GM12878 (cell line): ENCODE data around the gene HSD11B1L. TPM values are rescaled to one million over a fixed set of nuclear protein-coding genes. Genes with fewer than 3 reads are reported as not detected.

ENCODE experiments used
- ATAC-seq: fragments of 200-7000 bp; cut with Tn5 transposase; 3 replicates; pipeline ENCODE4 v1.9.1; 2020; ENCODE audit warnings: mild to moderate bottlenecking, moderate library complexity
- BruUV-seq: library from RNA; stranded (reverse); fragments of 400-500 nt; replicated peaks from 2 replicates; lab custom pipeline; 2021; lab: Mats Ljungman, UMichigan
- CTCF ChIA-PET: fragments of 300-600 bp; sonication (Branson Sonifier 250); formaldehyde crosslinking; extraction: SDS; loops from one replicate; lab custom pipeline; 2021; ENCODE audit warnings: inconsistent platforms; lab: Yijun Ruan, JAX
- POLR2A ChIA-PET: fragments of 350-600 bp; formaldehyde crosslinking; extraction: SDS; loops from one replicate; lab custom pipeline; 2021; ENCODE audit warnings: inconsistent platforms; lab: Charles Lee
- RAD21 ChIA-PET: fragments of 300-600 bp; sonication (Branson Sonifier 250); formaldehyde crosslinking; loops from one replicate; lab custom pipeline; 2023; ENCODE audit warnings: antibody characterized with exemption; ENCODE audit not compliant: unreplicated experiment; lab: Charles Lee
- SMC1A ChIA-PET: fragments of 300-600 bp; sonication (Branson Sonifier 250); formaldehyde crosslinking; loops from one replicate; lab custom pipeline; 2023; ENCODE audit not compliant: unreplicated experiment, uncharacterized antibody; lab: Charles Lee
- DNase-seq: peaks from one replicate; pipeline ENCODE4 v3.0.0-alpha.2; 2011; ENCODE audit warnings: low read depth, low spot score
- FAIRE-seq: peaks from 3 replicates; lab custom pipeline; 2011; peaks lifted over from hg19 to GRCh38; lab: Jason Lieb, UNC
- H2AFZ ChIP-seq: 2 replicates; pipeline ENCODE4 v1.6.0; 2011; ENCODE audit warnings: low read depth, low read length, control low read depth; ENCODE audit not compliant: control insufficient read depth
- H3K27ac ChIP-seq: 2 replicates; pipeline ENCODE4 v1.5.1; 2011; ENCODE audit warnings: control low read depth; ENCODE audit not compliant: control insufficient read depth, insufficient read depth
- H3K27me3 ChIP-seq, 2 experiments: replicated peaks in 1 of 2; 2 replicates each; pipeline versions ENCODE4 v1.6.0 to v1.6.1; 2011; ENCODE audit warnings: low read length in 1 of 2; ENCODE audit not compliant: control insufficient read depth in 2 of 2, insufficient read depth in 2 of 2
- H3K36me3 ChIP-seq, 2 experiments: 2 replicates each; pipeline ENCODE4 v1.5.1; 2011; ENCODE audit warnings: low read length in 1 of 2; ENCODE audit not compliant: control insufficient read depth in 2 of 2, insufficient read depth in 2 of 2
- H3K4me1 ChIP-seq: 2 replicates; pipeline ENCODE4 v1.6.1; 2011; ENCODE audit warnings: mild to moderate bottlenecking, low read length, moderate library complexity, mixed read lengths; ENCODE audit not compliant: control insufficient read depth, insufficient read depth
- H3K4me2 ChIP-seq: 2 replicates; pipeline ENCODE4 v1.6.0; 2011; ENCODE audit warnings: control low read depth; ENCODE audit not compliant: control insufficient read depth, insufficient read depth
- H3K4me3 ChIP-seq: fragments of 200-600 bp; sonication (generic); 2 replicates; pipeline ENCODE4 v1.5.1; 2016
- H3K79me2 ChIP-seq: 2 replicates; pipeline ENCODE4 v1.6.0; 2011; ENCODE audit warnings: low read length; ENCODE audit not compliant: control insufficient read depth, insufficient read depth
- H3K9ac ChIP-seq: 2 replicates; pipeline ENCODE4 v1.8.0; 2011; ENCODE audit warnings: low read length, control low read depth, mixed read lengths; ENCODE audit not compliant: control insufficient read depth, insufficient read depth
- H3K9me3 ChIP-seq: replicated peaks from 3 replicates; pipeline ENCODE4 v1.5.1; 2011; ENCODE audit warnings: mild to moderate bottlenecking, low read length; ENCODE audit not compliant: control insufficient read depth, insufficient read depth
- H4K20me1 ChIP-seq: 2 replicates; pipeline ENCODE4 v1.6.0; 2011; ENCODE audit not compliant: control insufficient read depth, insufficient read depth
- GATAD2B ChIP-seq: fragments of 450-650 bp; conservative IDR thresholded peaks from 2 replicates; pipeline ENCODE4 v1.6.1; 2017; ENCODE audit warnings: low read depth, mild to moderate bottlenecking, moderate library complexity
- KLF5 ChIP-seq: fragments of 450-650 bp; IDR thresholded peaks from 2 replicates; pipeline ENCODE4 v1.6.1; 2014; ENCODE audit warnings: mild to moderate bottlenecking; ENCODE audit not compliant: partially characterized antibody
- LARP7 ChIP-seq: fragments of 450-650 bp; IDR thresholded peaks from 2 replicates; pipeline ENCODE4 v1.6.1; 2017; ENCODE audit warnings: mild to moderate bottlenecking
- MLLT1 ChIP-seq: fragments of 450-650 bp; IDR thresholded peaks from 2 replicates; pipeline ENCODE4 v1.6.1; 2016; ENCODE audit warnings: mild to moderate bottlenecking
- NFXL1 ChIP-seq: fragments of 450-650 bp; IDR thresholded peaks from 2 replicates; pipeline ENCODE4 v1.6.1; 2017; ENCODE audit warnings: antibody characterized with exemption, mild to moderate bottlenecking, borderline replicate concordance
- PML ChIP-seq: IDR thresholded peaks from 2 replicates; pipeline ENCODE4 v1.6.1; 2012; ENCODE audit warnings: low read length, inconsistent platforms
- POLR2A ChIP-seq: IDR thresholded peaks from 2 replicates; pipeline ENCODE4 v1.6.1; 2011; ENCODE audit warnings: low read depth, mild to moderate bottlenecking, low read length
- SMARCA5 ChIP-seq: fragments of 450-650 bp; IDR thresholded peaks from 2 replicates; pipeline ENCODE4 v1.6.1; 2017; ENCODE audit warnings: mild to moderate bottlenecking
- SPI1 ChIP-seq: IDR thresholded peaks from 2 replicates; pipeline ENCODE4 v1.6.1; 2011; ENCODE audit warnings: low read depth, mild to moderate bottlenecking, low read length, moderate library complexity, borderline replicate concordance; ENCODE audit not compliant: insufficient read depth
- USF1 ChIP-seq: IDR thresholded peaks from 2 replicates; pipeline ENCODE4 v1.6.1; 2011; ENCODE audit warnings: borderline replicate concordance, low read depth, mild to moderate bottlenecking, moderate library complexity, mixed read lengths, low read length; ENCODE audit not compliant: insufficient read depth; ENCODE audit errors: extremely low read length
- ZBED1 ChIP-seq: IDR thresholded peaks from 2 replicates; pipeline ENCODE4 v1.6.1; 2016; ENCODE audit warnings: borderline replicate concordance
- ZNF24 ChIP-seq: fragments of 450-650 bp; IDR thresholded peaks from 2 replicates; pipeline ENCODE4 v1.6.1; 2017; ENCODE audit warnings: antibody characterized with exemption, mild to moderate bottlenecking
- WGBS: methylation state at CpG from one replicate; pipeline ENCODE4 v1.1.6; 2016; ENCODE audit warnings: low lambda C conversion rate; ENCODE audit not compliant: insufficient replicate concordance, insufficient coverage; ENCODE audit errors: missing lambda C conversion rate; 5-methylcytosine and 5-hydroxymethylcytosine counted together
- in situ Hi-C: fragments of 300-500 bp; cut with MboI; formaldehyde crosslinking; loops from 9 replicates; pipeline ENCODE4 v1.14.3; 2018; ENCODE audit warnings: mixed read lengths
- intact Hi-C: fragments of 100-400 bp; cut with micrococcal nuclease; formaldehyde crosslinking; loops from one replicate; pipeline ENCODE4 v1.14.2; 2022; ENCODE audit not compliant: unreplicated experiment
- polyA plus RNA-seq, 11 experiments: library from polyadenylated mRNA; depleted of rRNA in 4 of 11; unstranded in 6 of 11; stranded (reverse) in 5 of 11; fragments of >200 nt; fragmentation: Nextera tagmentation in 4 of 11; fragmentation: Illumina TruSeq in 1 of 11; extraction: Ambion mirVana in 4 of 11; extraction: Trizol in 1 of 11; gene quantifications; 1 replicate in 1 of 11; 2 replicates in 10 of 11; pipeline versions ENCODE4 v1.2.1 to v1.2.3, GENCODE V29; 2011 to 2016; ENCODE audit warnings: inconsistent platforms in 2 of 11, missing spikeins in 2 of 11, low read depth in 1 of 11
- total RNA-seq, 4 experiments: library from RNA; depleted of rRNA in 3 of 4; stranded (reverse); fragments of >200 nt in 3 of 4; fragmentation: Illumina TruSeq in 1 of 4; extraction: Trizol in 1 of 4; gene quantifications; 2 replicates each; pipeline versions ENCODE4 v1.2.1 to v1.2.3, GENCODE V29; 2013 to 2021

Gene HSD11B1L
- total and polyA plus RNA-seq, 10 of the 15 experiments (the other 5 are each of a cell fraction or from before 2014, with no cell fraction given): 0.29 to 1.8 (median 1.1) TPM; not detected in 1

- TF ChIP-seq SPI1: no peak
- TF ChIP-seq NFXL1: no peak
- peak; percentile 75; the same call in 1 of the 2 replicates for TF ChIP-seq PML
- TF ChIP-seq ZNF24: no peak
These were observed 37.9 kb downstream of the HSD11B1L start (continued) for GRCh38 chr19:5718579-5719273.

- Histone ChIP-seq H3K4me2 (peak overlapping the region; percentile 76), H3K9ac (peak overlapping the region; percentile 98), H3K79me2 (peaks cover 47% of the 10 kb centered on the region), H3K4me1 (peaks cover 4% of the 10 kb centered on the region), H3K4me3 (peak overlapping the region; percentile 98), H3K9me3 (no peaks in the 10 kb centered on the region), H4K20me1 (0 out of 2 replicates have a peak, but pooled peaks cover 3% of the 10 kb centered on the region), H3K27ac (peak overlapping the region; percentile 91), H3K27me3 (no peaks in the 10 kb centered on the region), H3K36me3 (peaks cover 0 to 9% of the 10 kb centered on the region in 2 experiments; a peak in 1 of 4 replicates), H2AFZ (peak overlapping the region; percentile 29)
- WGBS: 1% methylated on average over 58 of the region's 58 CpGs
- FAIRE-seq: no peak
- POLR2A ChIA-PET: interaction anchor here (0.6 to 1.7 kb wide), 5 partner anchors 30 to 185 kb away, joined by 3 to 14 read pairs (median 4); partner anchors contain the start of genes NDUFA11, RPL36, SAFB2 and VMAC
- in situ Hi-C loops: no loop called here
- ATAC-seq: peak; percentile 4
- intact Hi-C loops: no loop called here
- CTCF ChIA-PET: interaction anchor here (1.3 to 6.7 kb wide), 4 partner anchors 29 to 99 kb away, joined by 3 to 74 read pairs (median 12); partner anchors contain the start of gene RPL36
- SMC1A ChIA-PET: interaction anchor here (0.7 kb wide), 1 partner anchor 97 kb away, joined by 3 read pairs; the partner anchor contains the start of gene SAFB2
- RAD21 ChIA-PET: interaction anchor here (1.7 to 1.8 kb wide), 3 partner anchors 30 to 139 kb away, joined by 3 to 7 read pairs (median 6); partner anchors contain the start of gene RPL36
- DNase-seq: no peak
- TSS peak; percentile 82 for BruUV-seq
- TF ChIP-seq SMARCA5 (0 out of 2 replicates have a peak, but pooled peaks have one; percentile 21), MLLT1 (0 out of 2 replicates have a peak, but pooled peaks have one; percentile 17), USF1 (no peak), GATAD2B (0 out of 2 replicates have a peak, but pooled peaks have one; percentile 23), POLR2A (peak; percentile 19; the same call in 1 of the 2 replicates), LARP7 (peak; percentile 86; the same call in 1 of the 2 replicates), ZBED1 (no peak), KLF5 (peak; percentile 11)
These were observed 38.6 kb downstream of the HSD11B1L start for GRCh38 chr19:5719274-5719960.
